HG03025 (cell line): ENCODE data around the gene PRR15L.
"Not testable (repeated sequence)": the region's sequence is repeated elsewhere in the genome, so short reads cannot be mapped to it uniquely, and the experiment has no call there.

ENCODE experiments used
- ATAC-seq: cut with Tn5 transposase; IDR thresholded peaks from one replicate; pipeline ENCODE4 v1.9.1; 2021; ENCODE audit warnings: mild to moderate bottlenecking, moderate library complexity; ENCODE audit not compliant: unreplicated experiment, low FRiP score

The PRR15L gene

GRCh38 chr17:47941246-47942095, 16.2 kb downstream of the PRR15L start, which contains the start of gene PNPO:
TSS of gene PNPO (plus strand) at chr17:47941571. CDS start at chr17:47941676, 105 bp downstream.
- ATAC-seq, result peak; percentile 83

GRCh38 chr17:47937941-47938340, 19.7 kb downstream of the PRR15L start:
- ATAC-seq, result no peak

DNA sequence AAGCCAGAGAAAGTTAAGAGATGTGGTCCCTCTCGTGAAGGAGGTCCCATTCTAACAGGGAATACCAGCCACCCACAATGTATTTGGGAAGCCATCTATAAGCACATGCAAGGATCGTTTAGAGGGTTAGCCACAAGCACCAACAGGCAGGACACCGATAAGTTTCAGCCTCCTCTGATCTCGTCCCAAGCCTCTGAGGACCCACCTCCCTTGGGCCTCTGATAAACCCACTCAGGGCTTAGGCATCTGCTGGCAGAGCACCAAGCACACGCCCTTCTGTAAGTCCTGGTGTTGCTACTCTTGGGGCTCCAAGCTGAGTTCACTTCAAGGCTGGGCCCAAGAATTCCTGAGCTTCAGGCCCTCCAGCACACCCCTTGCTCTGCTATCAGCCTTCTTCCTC, 21.7 kb downstream of the PRR15L start:
- ATAC-seq, result no peak

GRCh38 chr17:47935468-47935867, 22.2 kb downstream of the PRR15L start:
- ATAC-seq, result not testable (repeated sequence)

DNA sequence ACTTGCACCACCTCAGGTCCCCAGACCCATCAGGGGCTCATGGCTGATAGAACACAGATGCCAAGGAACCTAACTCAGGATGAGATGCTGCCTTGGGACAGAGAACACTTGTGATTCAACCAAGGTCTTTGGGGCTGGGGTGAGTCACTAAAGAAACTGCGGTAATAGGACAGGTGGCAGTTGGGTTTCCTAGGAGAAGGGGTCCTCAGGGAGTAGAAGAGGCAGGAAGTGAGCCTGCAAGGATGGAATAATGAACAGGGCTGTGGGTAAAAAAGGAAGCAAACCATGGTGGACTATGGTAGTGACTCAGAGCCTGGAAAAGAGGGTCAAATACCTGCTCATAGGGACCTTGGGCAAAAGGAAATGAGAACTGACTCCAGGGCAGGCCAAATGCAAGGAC, 22.8 kb downstream of the PRR15L start:
- ATAC-seq, result no peak

GRCh38 chr17:47931848-47932247, 25.8 kb downstream of the PRR15L start:
- ATAC-seq, result no peak

DNA sequence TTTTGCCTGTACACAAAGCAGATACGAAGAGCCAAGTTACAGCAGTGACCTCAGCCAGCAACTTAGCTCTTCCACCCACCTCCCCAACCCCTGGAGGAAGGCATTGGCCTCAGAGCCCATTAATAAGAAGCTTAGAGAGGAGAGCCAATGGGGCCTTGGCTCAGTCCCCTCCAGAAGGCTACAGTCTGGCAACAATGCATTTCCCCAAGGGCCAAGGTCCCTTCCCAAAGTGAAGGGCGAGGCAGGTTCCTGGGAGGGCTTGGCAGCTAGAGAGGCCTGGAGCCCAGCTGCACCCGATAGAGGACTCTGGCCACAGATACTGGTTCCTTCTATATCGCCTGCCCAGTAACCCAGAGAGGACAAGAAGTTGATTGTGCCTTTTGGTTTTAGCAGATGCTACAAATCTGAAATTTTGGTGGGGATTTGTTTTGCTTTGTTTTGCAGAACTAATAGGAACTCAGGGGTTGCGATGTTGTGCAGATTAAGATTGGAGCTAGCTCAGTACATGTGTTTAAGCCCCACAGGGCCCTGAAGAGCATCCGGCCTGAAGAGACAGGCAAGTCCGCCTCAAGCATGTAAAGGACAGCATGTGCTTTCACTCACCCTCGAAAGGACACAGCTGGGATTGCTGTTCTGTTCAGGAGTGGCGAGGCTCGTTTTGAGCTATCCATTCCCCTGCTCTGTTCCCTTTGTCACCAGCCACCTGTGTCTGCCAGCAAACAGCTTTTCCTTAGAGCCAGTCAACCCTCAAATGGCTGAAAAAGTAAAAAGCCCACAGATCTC, 28.3 kb downstream of the PRR15L start:
- ATAC-seq, result no peak

DNA sequence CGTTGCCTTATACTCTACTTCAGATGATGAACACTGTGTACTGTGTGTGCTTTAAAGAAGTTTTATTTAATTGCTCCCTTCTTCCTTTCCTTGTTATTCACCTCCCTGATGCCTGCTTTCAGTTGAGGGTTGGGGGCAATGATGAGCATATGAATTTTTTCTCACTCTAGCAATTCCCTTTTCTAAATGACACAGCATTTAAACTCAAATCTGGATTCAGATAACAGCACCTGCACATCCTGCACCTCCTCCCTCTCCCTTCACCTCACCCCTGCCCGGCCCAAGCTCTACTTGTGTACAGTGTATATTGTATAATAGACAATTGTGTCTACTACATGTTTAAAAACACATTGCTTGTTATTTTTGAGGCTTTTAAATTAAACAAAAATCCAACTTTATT, 29.3 kb downstream of the PRR15L start:
- ATAC-seq, result no peak

DNA sequence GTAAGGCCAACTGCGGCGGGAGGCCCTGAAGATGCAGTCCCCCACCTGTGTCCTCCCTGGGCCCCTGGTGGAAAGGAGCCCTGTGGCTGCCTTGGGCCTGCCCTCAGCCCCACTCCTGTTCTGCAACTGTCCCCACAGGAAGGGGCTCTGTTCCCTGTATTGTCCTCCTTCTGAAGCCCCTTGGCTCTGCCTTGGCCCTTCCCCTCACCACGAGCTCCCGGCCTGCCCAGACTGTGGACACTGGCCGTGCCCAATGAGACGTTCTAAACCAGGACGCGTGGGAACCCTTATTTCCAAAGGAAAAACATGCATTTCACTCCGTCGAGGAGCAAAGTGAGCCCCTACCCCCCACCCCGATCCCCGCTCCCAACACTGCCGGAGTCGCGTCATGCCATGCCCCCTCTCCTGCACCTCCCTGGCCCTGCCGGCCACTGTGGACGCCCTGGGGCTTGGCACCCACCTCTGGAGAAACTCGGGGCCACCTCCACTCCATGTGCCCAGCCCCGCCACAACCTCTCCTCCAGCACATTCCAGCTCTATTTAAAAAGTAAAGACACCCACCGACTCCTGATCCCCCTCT, 29.8 kb downstream of the PRR15L start:
- ATAC-seq, result no peak

GRCh38 chr17:47925678-47925988, 32.0 kb downstream of the PRR15L start:
- ATAC-seq, result no peak

GRCh38 chr17:47924785-47925677, 32.7 kb downstream of the PRR15L start:
- ATAC-seq, result no peak

DNA sequence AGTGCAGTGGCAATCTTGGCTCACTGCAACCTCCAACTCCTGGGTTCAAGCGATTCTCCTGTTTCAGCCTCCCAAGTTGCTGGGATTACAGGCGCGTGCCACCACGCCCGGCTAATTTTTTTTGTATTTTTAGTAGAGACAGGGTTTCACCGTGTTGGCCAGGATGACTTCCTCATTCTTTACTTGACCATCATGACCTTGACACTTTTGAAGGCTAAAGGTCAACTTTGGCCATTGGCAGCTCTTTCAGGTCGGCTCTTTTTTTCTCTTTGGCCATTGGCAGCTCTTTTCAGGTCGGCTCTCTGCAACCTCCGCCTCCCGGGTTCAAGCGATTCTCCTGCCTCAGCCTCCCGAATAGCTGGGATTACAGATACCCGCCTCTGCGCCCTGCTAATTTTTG, 37.8 kb downstream of the PRR15L start:
- not testable (repeated sequence) for ATAC-seq

- ATAC-seq, result no peak
Observed at GRCh38 chr17:47918991-47919390, 38.7 kb downstream of the PRR15L start.

DNA sequence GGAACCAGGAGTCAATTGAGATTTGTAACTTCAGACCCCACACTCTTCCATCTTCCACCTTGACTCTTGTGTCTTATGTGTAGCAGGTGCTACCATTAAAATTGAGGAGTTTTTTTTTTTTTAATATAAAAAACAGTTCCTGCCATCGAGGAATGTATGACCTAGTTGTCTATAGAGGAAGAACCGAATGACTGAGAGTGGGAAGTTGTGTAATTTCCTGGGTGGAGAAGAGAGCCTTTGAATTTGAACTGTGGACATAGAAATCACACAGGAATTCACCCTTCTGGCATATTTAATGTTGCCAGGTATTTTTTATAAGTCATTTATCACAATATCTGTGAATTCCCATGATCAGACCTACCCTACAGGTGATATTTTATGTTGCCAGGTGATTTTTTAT, 39.7 kb downstream of the PRR15L start:
- no peak for ATAC-seq

DNA sequence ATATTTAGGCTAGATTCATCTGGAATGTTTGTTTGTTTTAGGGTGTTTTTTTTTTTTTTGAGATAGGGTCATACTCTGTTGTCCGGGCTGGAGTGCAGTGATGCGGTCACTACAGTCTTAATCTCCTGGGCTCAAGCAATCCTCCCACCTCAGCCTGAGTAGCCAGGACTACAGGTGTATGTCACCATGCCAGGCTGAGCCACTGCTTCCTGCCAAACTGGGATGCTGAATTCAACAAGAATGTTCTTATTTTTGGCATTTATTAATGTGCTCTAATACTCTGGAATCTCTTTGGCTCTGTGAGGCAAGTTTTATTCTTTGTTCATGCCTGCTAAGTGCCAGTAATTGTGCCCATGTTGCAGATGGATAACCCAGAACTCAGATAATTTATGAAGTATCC, 40.1 kb downstream of the PRR15L start:
- ATAC-seq, result no peak

DNA sequence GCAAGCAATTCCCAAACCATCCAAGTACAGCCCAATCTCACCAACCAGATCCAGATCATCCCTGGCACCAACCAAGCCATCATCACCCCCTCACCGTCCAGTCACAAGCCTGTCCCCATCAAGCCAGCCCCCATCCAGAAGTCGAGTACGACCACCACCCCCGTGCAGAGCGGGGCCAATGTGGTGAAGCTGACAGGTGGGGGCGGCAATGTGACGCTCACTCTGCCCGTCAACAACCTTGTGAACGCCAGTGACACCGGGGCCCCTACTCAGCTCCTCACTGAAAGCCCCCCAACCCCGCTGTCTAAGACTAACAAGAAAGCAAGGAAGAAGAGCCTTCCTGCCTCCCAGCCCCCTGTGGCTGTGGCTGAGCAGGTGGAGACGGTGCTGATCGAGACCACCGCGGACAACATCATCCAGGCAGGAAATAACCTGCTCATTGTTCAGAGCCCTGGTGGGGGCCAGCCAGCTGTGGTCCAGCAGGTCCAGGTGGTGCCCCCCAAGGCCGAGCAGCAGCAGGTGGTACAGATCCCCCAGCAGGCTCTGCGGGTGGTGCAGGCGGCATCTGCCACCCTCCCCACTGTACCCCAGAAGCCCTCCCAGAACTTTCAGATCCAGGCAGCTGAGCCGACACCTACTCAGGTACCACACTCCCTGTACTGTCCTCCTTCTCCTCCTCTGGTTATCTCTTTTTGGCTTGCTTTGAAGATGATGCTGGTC, 41.0 kb downstream of the PRR15L start:
- ATAC-seq, result no peak

GRCh38 chr17:47915776-47916398, 41.8 kb downstream of the PRR15L start:
- no peak for ATAC-seq

GRCh38 chr17:47914306-47914948, 43.3 kb downstream of the PRR15L start:
- ATAC-seq, result no peak

- no peak for ATAC-seq
Observed at GRCh38 chr17:47913050-47913449, 44.6 kb downstream of the PRR15L start.
